Natural killer cell (primary cell): Measurements from ENCODE around the gene ZSCAN5C. TPM values are rescaled to one million over a fixed set of nuclear protein-coding genes. Genes with fewer than 3 reads are reported as not detected.

ENCODE experiments used
- ATAC-seq, 3 donors: fragments of 150-1000 bp in 2 of 3; fragments of 200-7000 bp in 1 of 3; cut with Tn5 transposase; 1 replicate in 1 of 3; 2 replicates in 2 of 3; pipeline ENCODE4 v1.10.0; 2021; ENCODE audit warnings: mild to moderate bottlenecking in 2 of 3, moderate library complexity in 2 of 3
- DNase-seq, 2 donors: peaks; one replicate each; pipeline versions ENCODE4 v3.0.0 to v3.0.0-alpha.2; 2013 to 2021; ENCODE audit warnings: mixed read lengths in 1 of 2
- H3K27ac ChIP-seq: one replicate; pipeline ENCODE4 v1.5.1; 2013; ENCODE audit warnings: mild to moderate bottlenecking, low read length
- H3K27me3 ChIP-seq: one replicate; pipeline ENCODE4 v1.6.1; 2013; ENCODE audit warnings: low read length; ENCODE audit not compliant: control insufficient read depth, insufficient read depth
- H3K36me3 ChIP-seq: one replicate; pipeline ENCODE4 v1.6.1; 2013; ENCODE audit warnings: low read length; ENCODE audit not compliant: control insufficient read depth, insufficient read depth
- H3K4me1 ChIP-seq: one replicate; pipeline ENCODE4 v1.6.1; 2013; ENCODE audit warnings: low read length; ENCODE audit not compliant: control insufficient read depth, insufficient read depth
- H3K4me3 ChIP-seq: one replicate; pipeline ENCODE4 v1.5.1; 2013; ENCODE audit warnings: low read length
- H3K9me3 ChIP-seq: one replicate; pipeline ENCODE4 v1.6.1; 2013; ENCODE audit warnings: low read length; ENCODE audit not compliant: control insufficient read depth, insufficient read depth
- H3K27ac Mint-ChIP-seq, 2 donors: one replicate each; pipeline ENCODE4 v1.8.0; 2022; ENCODE audit warnings: mild to moderate bottlenecking in 2 of 2, mixed read lengths in 2 of 2, moderate library complexity in 1 of 2
- H3K27me3 Mint-ChIP-seq, 2 donors: one replicate each; pipeline ENCODE4 v1.8.0; 2022; ENCODE audit warnings: low read depth in 2 of 2, mixed read lengths in 2 of 2
- H3K36me3 Mint-ChIP-seq: one replicate; pipeline ENCODE4 v1.8.0; 2022; ENCODE audit warnings: mixed read lengths
- H3K4me1 Mint-ChIP-seq, 2 donors: one replicate each; pipeline ENCODE4 v1.8.0; 2022; ENCODE audit warnings: mixed read lengths in 2 of 2
- H3K4me3 Mint-ChIP-seq: one replicate; pipeline ENCODE4 v1.8.0; 2022; ENCODE audit warnings: mild to moderate bottlenecking, moderate library complexity, mixed read lengths
- H3K9me3 Mint-ChIP-seq, 2 donors: one replicate each; pipeline ENCODE4 v1.8.0; 2022; ENCODE audit warnings: mixed read lengths in 2 of 2
- WGBS: methylation state at CpG from one replicate; pipeline ENCODE4 v1.1.7; 2013; ENCODE audit warnings: missing lambda C conversion rate; ENCODE audit not compliant: insufficient coverage; 5-methylcytosine and 5-hydroxymethylcytosine counted together
- intact Hi-C: fragments of 100-400 bp; cut with micrococcal nuclease; formaldehyde crosslinking; loops from one replicate; pipeline ENCODE4 v1.14.2; 2022
- total RNA-seq, 4 donors: library from RNA; stranded (reverse); fragments of 120-200 nt in 1 of 4; gene quantifications; one replicate each; pipeline versions ENCODE4 v1.2.3 to v1.2.4, GENCODE V29; 2013 to 2022
- TF ChIP-seq, protein P1 (sequence below): fragments of 200-600 bp; IDR thresholded peaks from one replicate; pipeline ENCODE4 v1.8.0; 2022; ENCODE audit warnings: antibody characterized with exemption

ZSCAN5C gene
- total RNA-seq, 3 donors from 2014 or later (not counting 1 experiment from before 2014, with no cell fraction given), result not detected

- WGBS, result 92% methylated on average over 17 of the region's 17 CpGs
- Mint-ChIP-seq H3K36me3 (no peaks in the 10 kb centered on the region), H3K4me3 (no peak overlapping the region), H3K27me3 (no peaks in the 10 kb centered on the region), H3K4me1 (peaks cover 0 to 15% of the 10 kb centered on the region in 2 donors), H3K9me3 (no peaks in the 10 kb centered on the region), H3K27ac (no peak overlapping the region)
- intact Hi-C loops, result no loop called here
- TF ChIP-seq, protein P1, sequence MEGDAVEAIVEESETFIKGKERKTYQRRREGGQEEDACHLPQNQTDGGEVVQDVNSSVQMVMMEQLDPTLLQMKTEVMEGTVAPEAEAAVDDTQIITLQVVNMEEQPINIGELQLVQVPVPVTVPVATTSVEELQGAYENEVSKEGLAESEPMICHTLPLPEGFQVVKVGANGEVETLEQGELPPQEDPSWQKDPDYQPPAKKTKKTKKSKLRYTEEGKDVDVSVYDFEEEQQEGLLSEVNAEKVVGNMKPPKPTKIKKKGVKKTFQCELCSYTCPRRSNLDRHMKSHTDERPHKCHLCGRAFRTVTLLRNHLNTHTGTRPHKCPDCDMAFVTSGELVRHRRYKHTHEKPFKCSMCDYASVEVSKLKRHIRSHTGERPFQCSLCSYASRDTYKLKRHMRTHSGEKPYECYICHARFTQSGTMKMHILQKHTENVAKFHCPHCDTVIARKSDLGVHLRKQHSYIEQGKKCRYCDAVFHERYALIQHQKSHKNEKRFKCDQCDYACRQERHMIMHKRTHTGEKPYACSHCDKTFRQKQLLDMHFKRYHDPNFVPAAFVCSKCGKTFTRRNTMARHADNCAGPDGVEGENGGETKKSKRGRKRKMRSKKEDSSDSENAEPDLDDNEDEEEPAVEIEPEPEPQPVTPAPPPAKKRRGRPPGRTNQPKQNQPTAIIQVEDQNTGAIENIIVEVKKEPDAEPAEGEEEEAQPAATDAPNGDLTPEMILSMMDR, result no peak
- Histone ChIP-seq H3K4me1 (no peaks in the 10 kb centered on the region), H3K27ac (no peak overlapping the region), H3K4me3 (no peak overlapping the region), H3K9me3 (no peaks in the 10 kb centered on the region), H3K36me3 (peaks cover 6% of the 10 kb centered on the region), H3K27me3 (no peaks in the 10 kb centered on the region)
- DNase-seq (peak in 1 of 2 donors; percentile 27), ATAC-seq (peak in 1 of 3 donors; percentile 44)
Measured at GRCh38 chr19:56155124-56155687, 46.9 kb upstream of the ZSCAN5C start.

DNA sequence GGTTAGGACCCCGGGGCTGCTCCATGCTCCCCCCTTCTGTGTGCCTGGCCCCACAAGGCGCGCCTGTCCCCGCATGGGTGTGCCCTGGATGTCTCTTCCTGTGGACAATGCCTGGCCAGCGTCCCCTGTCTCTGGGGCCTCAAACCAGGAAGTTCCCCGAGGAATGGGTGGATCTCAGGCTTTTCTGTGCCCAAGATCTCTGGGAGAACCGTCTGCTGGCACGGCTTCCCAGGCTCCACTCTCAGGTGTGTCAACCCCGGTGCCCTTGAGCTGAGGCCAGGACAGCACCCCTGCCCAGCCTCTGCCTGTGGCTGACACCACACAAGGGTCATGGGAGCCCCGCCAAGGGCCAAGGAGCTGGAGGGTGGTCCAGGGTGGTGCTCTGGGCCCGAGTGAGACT is 45.3 kb upstream of the ZSCAN5C start:
- WGBS, result 93% methylated on average over 11 of the region's 11 CpGs
- Mint-ChIP-seq H3K27me3 (no peaks in the 10 kb centered on the region), H3K4me3 (no peak overlapping the region), H3K9me3 (no peaks in the 10 kb centered on the region), H3K4me1 (peaks cover 0 to 18% of the 10 kb centered on the region in 2 donors), H3K27ac (no peak overlapping the region), H3K36me3 (no peaks in the 10 kb centered on the region)
- H3K27ac ChIP-seq, result no peak overlapping the region
- intact Hi-C loops, result no loop called here
- peaks cover 7% of the 10 kb centered on the region for H3K36me3 ChIP-seq
- H3K9me3 ChIP-seq, result no peaks in the 10 kb centered on the region
- TF ChIP-seq, protein P1, result no peak
- no peaks in the 10 kb centered on the region for H3K4me1 ChIP-seq
- no peak for DNase-seq
- no peak overlapping the region for H3K4me3 ChIP-seq
- ATAC-seq, result no peak
- no peaks in the 10 kb centered on the region for H3K27me3 ChIP-seq

DNA sequence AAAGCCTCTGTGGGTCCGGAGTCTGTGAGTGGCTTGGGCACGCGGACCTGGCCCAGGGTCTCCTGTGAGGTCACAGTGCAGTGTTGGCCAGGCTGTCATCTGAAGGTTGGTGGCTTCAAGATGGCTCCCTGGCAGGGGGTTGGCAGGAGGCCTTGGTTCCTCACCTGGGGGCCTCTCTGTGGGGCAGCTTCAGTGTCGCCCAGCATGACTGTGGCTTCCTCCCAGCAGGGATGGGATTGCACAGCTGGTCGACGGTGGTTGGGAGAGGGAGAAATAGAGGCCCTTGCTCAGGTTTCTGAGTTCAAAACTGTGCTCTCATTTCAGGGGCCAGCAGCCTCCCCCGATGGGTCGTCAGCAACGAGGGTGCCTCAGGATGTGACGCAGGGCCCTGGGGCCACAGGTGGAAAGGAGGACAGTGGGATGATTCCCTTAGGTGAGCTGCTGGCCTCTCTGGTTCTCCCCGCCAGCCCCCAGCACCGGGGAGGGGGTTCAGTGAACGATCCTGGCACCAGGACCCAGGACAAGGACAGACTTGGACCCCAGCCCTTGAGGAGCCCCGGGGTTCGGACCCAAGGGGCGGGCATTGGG is 43.8 kb upstream of the ZSCAN5C start:
- no peaks in the 10 kb centered on the region for H3K9me3 Mint-ChIP-seq
- ATAC-seq (no peak), DNase-seq (no peak)
- WGBS, result 88% methylated on average over 16 of the region's 16 CpGs
- H3K4me1 Mint-ChIP-seq, result peaks cover 0 to 17% of the 10 kb centered on the region in 2 donors
- H3K27me3 Mint-ChIP-seq, result no peaks in the 10 kb centered on the region
- TF ChIP-seq, protein P1, result no peak
- intact Hi-C loops, result no loop called here
- Histone ChIP-seq H3K27ac (no peak overlapping the region), H3K4me1 (no peaks in the 10 kb centered on the region), H3K27me3 (no peaks in the 10 kb centered on the region), H3K4me3 (no peak overlapping the region), H3K36me3 (peaks cover 7% of the 10 kb centered on the region), H3K9me3 (no peaks in the 10 kb centered on the region)
- no peak overlapping the region for H3K27ac Mint-ChIP-seq
- H3K4me3 Mint-ChIP-seq, result no peak overlapping the region
- no peaks in the 10 kb centered on the region for H3K36me3 Mint-ChIP-seq
